PC-9 (cell line): ENCODE results near the gene LOXL3.

Source experiments
- EZH2 ChIP-seq: fragments of 200-600 bp; sonication (generic); IDR thresholded peaks from 2 replicates; pipeline ENCODE4 v1.8.0; 2017; ENCODE audit warnings: antibody characterized with exemption, low read depth
- TF ChIP-seq, protein P1 (sequence below): fragments of 200-600 bp; sonication (generic); conservative IDR thresholded peaks from 2 replicates; pipeline ENCODE4 v1.6.1; 2017; ENCODE audit warnings: mixed run types, antibody characterized with exemption, mild to moderate bottlenecking, moderate library complexity

DNA sequence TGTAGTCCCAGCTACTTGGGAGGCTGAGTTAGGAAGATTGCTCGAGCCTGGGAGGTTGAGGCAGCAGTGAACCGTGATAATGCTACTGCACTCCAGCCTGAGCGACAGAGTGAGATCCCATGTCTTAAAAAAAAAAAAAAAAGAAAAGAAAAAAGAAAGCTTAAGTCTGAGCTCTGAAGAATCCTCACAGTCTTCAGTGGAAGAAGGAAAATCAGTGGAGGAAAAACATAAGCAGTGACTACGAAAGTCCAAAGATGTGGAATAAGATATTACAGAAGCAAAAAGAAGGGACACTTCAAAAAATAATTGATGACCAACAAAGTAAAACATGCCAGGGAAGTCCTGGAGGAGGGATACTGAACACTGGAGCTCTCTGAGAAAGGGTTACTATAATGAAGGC is 43.5 kb downstream of the LOXL3 start:
- TF ChIP-seq, protein P1, sequence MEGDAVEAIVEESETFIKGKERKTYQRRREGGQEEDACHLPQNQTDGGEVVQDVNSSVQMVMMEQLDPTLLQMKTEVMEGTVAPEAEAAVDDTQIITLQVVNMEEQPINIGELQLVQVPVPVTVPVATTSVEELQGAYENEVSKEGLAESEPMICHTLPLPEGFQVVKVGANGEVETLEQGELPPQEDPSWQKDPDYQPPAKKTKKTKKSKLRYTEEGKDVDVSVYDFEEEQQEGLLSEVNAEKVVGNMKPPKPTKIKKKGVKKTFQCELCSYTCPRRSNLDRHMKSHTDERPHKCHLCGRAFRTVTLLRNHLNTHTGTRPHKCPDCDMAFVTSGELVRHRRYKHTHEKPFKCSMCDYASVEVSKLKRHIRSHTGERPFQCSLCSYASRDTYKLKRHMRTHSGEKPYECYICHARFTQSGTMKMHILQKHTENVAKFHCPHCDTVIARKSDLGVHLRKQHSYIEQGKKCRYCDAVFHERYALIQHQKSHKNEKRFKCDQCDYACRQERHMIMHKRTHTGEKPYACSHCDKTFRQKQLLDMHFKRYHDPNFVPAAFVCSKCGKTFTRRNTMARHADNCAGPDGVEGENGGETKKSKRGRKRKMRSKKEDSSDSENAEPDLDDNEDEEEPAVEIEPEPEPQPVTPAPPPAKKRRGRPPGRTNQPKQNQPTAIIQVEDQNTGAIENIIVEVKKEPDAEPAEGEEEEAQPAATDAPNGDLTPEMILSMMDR = no peak
- TF ChIP-seq EZH2 = no peak
